Right lung (tissue), 5 donors: Measurements from ENCODE around the gene CERT1. TPM values are rescaled to one million over a fixed set of nuclear protein-coding genes. Genes with fewer than 3 reads are reported as not detected.

Experiments
- DNase-seq, 2 donors: peaks; one replicate each; pipeline ENCODE4 v3.0.0-alpha.2; 2013
- polyA plus RNA-seq, 5 donors: library from polyadenylated mRNA; unstranded; fragments of 120-200 nt; gene quantifications; one replicate each; pipeline versions ENCODE4 v1.2.1 to v1.2.3, GENCODE V29; 2013; ENCODE audit warnings: inconsistent platforms in 1 of 5, low replicate concordance in 1 of 5; ENCODE audit not compliant: insufficient read length in 5 of 5, insufficient read depth in 1 of 5

CERT1 gene
- polyA plus RNA-seq, 5 donors: 36.2 to 59.1 (median 54.5) TPM

GRCh38 chr5:75475364-75475763, 36.1 kb downstream of the CERT1 start:
- no peak for DNase-seq

- DNase-seq: no peak
Measured at GRCh38 chr5:75473463-75473862, 38.0 kb downstream of the CERT1 start.

GRCh38 chr5:75472973-75473372, 38.5 kb downstream of the CERT1 start:
- no peak for DNase-seq

- DNase-seq: no peak
Measured at GRCh38 chr5:75471193-75471592, 40.2 kb downstream of the CERT1 start.

GRCh38 chr5:75469017-75469416, 42.4 kb downstream of the CERT1 start:
- DNase-seq: no peak

- DNase-seq: no peak
Measured at GRCh38 chr5:75468593-75468992, 42.8 kb downstream of the CERT1 start.

GRCh38 chr5:75466006-75466716, 45.3 kb downstream of the CERT1 start:
- DNase-seq: no peak

GRCh38 chr5:75465480-75465879, 45.9 kb downstream of the CERT1 start:
- no peak for DNase-seq

GRCh38 chr5:75463726-75464125, 47.7 kb downstream of the CERT1 start:
- no peak for DNase-seq

- DNase-seq: peak in 1 of 2 donors; percentile 29
Measured at GRCh38 chr5:75461679-75462078, 49.8 kb downstream of the CERT1 start.

- DNase-seq: peak; percentile 49 to 52
Measured at GRCh38 chr5:75460942-75461610, 50.4 kb downstream of the CERT1 start.

GRCh38 chr5:75460532-75460931, 50.9 kb downstream of the CERT1 start:
- DNase-seq: no peak

- DNase-seq: peak; percentile 31 to 50
Measured at GRCh38 chr5:75457691-75458090, 53.7 kb downstream of the CERT1 start.

- DNase-seq: no peak
Measured at GRCh38 chr5:75457161-75457560, 54.3 kb downstream of the CERT1 start.

GRCh38 chr5:75450069-75450468, 61.4 kb downstream of the CERT1 start:
- no peak for DNase-seq

GRCh38 chr5:75446068-75446467, 65.4 kb downstream of the CERT1 start:
- DNase-seq: no peak

- no peak for DNase-seq
Measured at GRCh38 chr5:75441560-75441959, 69.9 kb downstream of the CERT1 start.

GRCh38 chr5:75439276-75439675, 72.2 kb downstream of the CERT1 start:
- no peak for DNase-seq

GRCh38 chr5:75438722-75439121, 72.7 kb downstream of the CERT1 start:
- DNase-seq: no peak

GRCh38 chr5:75435096-75435495, 76.3 kb downstream of the CERT1 start:
- no peak for DNase-seq

- no peak for DNase-seq
Measured at GRCh38 chr5:75433814-75434506, 77.5 kb downstream of the CERT1 start.

GRCh38 chr5:75414241-75414640, 97.2 kb downstream of the CERT1 start:
- DNase-seq: no peak
